ENCODE measurements around the gene UNC5A.

GRCh38 chr5:176849611-176850227 is 39.4 kb downstream of the UNC5A start:
- TF ChIP-seq CTCF (IDR thresholded peaks at IDR 0.05 in 2 of 3, conservative IDR thresholded peaks at IDR 0.05 in 1 of 3; ENCODE audit: insufficient read depth in 2 of 3, low read depth in 1 of 3, low read length in 3 of 3) (no peak), CBX2 (IDR thresholded peaks at IDR 0.05; ENCODE audit: insufficient read depth, low read length, poor library complexity, severe bottlenecking) (no peak), NR3C1 (CRISPR knock-in tag; IDR thresholded peaks at IDR 0.05) (no peak), ZFX (CRISPR knock-in tag; IDR thresholded peaks at IDR 0.05) (no peak), COPS2 (conservative IDR thresholded peaks at IDR 0.05) (no peak), POLR2AphosphoS5 (IDR thresholded peaks at IDR 0.05; ENCODE audit: control insufficient read depth, insufficient read depth, low read depth, low read length) (no peak), U2AF2 (optimal IDR thresholded peaks at IDR 0.05; ENCODE audit: low read depth, low read length) (no peak), TBP (optimal IDR thresholded peaks at IDR 0.05; ENCODE audit: low read depth, low read length) (no peak)
- TF ChIP-seq, protein P1, sequence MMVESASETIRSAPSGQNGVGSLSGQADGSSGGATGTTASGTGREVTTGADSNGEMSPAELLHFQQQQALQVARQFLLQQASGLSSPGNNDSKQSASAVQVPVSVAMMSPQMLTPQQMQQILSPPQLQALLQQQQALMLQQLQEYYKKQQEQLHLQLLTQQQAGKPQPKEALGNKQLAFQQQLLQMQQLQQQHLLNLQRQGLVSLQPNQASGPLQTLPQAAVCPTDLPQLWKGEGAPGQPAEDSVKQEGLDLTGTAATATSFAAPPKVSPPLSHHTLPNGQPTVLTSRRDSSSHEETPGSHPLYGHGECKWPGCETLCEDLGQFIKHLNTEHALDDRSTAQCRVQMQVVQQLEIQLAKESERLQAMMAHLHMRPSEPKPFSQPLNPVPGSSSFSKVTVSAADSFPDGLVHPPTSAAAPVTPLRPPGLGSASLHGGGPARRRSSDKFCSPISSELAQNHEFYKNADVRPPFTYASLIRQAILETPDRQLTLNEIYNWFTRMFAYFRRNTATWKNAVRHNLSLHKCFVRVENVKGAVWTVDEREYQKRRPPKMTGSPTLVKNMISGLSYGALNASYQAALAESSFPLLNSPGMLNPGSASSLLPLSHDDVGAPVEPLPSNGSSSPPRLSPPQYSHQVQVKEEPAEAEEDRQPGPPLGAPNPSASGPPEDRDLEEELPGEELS (CRISPR knock-in tag; IDR thresholded peaks at IDR 0.05; ENCODE audit: borderline replicate concordance): no peak
- TF ChIP-seq, protein P2, sequence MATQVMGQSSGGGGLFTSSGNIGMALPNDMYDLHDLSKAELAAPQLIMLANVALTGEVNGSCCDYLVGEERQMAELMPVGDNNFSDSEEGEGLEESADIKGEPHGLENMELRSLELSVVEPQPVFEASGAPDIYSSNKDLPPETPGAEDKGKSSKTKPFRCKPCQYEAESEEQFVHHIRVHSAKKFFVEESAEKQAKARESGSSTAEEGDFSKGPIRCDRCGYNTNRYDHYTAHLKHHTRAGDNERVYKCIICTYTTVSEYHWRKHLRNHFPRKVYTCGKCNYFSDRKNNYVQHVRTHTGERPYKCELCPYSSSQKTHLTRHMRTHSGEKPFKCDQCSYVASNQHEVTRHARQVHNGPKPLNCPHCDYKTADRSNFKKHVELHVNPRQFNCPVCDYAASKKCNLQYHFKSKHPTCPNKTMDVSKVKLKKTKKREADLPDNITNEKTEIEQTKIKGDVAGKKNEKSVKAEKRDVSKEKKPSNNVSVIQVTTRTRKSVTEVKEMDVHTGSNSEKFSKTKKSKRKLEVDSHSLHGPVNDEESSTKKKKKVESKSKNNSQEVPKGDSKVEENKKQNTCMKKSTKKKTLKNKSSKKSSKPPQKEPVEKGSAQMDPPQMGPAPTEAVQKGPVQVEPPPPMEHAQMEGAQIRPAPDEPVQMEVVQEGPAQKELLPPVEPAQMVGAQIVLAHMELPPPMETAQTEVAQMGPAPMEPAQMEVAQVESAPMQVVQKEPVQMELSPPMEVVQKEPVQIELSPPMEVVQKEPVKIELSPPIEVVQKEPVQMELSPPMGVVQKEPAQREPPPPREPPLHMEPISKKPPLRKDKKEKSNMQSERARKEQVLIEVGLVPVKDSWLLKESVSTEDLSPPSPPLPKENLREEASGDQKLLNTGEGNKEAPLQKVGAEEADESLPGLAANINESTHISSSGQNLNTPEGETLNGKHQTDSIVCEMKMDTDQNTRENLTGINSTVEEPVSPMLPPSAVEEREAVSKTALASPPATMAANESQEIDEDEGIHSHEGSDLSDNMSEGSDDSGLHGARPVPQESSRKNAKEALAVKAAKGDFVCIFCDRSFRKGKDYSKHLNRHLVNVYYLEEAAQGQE (IDR thresholded peaks at IDR 0.05; ENCODE audit: borderline replicate concordance): no peak
- TF ChIP-seq, protein P2 (CRISPR knock-in tag; IDR thresholded peaks at IDR 0.05; ENCODE audit: low read depth): no peak
- TF ChIP-seq, protein P3, sequence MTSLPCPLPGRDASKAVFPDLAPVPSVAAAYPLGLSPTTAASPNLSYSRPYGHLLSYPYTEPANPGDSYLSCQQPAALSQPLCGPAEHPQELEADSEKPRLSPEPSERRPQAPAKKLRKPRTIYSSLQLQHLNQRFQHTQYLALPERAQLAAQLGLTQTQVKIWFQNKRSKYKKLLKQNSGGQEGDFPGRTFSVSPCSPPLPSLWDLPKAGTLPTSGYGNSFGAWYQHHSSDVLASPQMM (CRISPR knock-in tag; IDR thresholded peaks at IDR 0.05): no peak
